OCI-LY1 (cell line): ENCODE results near the gene GABRG3.

Source experiments
- H2AFZ ChIP-seq: fragments of 200-600 bp; sonication (generic), shearing (Covaris generic); 2 replicates; pipeline ENCODE4 v1.6.0; 2014; ENCODE audit warnings: antibody characterized with exemption, mild to moderate bottlenecking, low read length
- H3F3A ChIP-seq: fragments of 200-600 bp; sonication (generic), shearing (Covaris generic); 2 replicates; pipeline ENCODE4 v1.6.0; 2014; ENCODE audit warnings: mild to moderate bottlenecking, antibody characterized with exemption, low read length, moderate library complexity; ENCODE audit not compliant: insufficient read depth
- H3K27ac ChIP-seq: fragments of 200-600 bp; sonication (generic); 2 replicates; pipeline ENCODE4 v1.5.1; 2014; ENCODE audit warnings: low read length, mixed run types, mild to moderate bottlenecking, low read depth; ENCODE audit not compliant: poor library complexity, severe bottlenecking
- H3K27me3 ChIP-seq: fragments of 200-600 bp; sonication (generic); 2 replicates; pipeline ENCODE4 v1.6.0; 2014; ENCODE audit warnings: antibody characterized with exemption, mild to moderate bottlenecking, low read length, moderate library complexity; ENCODE audit not compliant: insufficient read depth
- H3K36me3 ChIP-seq: fragments of 200-600 bp; sonication (generic); 2 replicates; pipeline ENCODE4 v1.6.1; 2014; ENCODE audit warnings: mild to moderate bottlenecking, antibody characterized with exemption, low read length, moderate library complexity, mixed read lengths; ENCODE audit not compliant: insufficient read depth
- H3K4me1 ChIP-seq: fragments of 200-600 bp; sonication (generic); 2 replicates; pipeline ENCODE4 v1.5.1; 2014; ENCODE audit warnings: mild to moderate bottlenecking, low read length, moderate library complexity; ENCODE audit not compliant: insufficient read depth, severe bottlenecking
- H3K4me2 ChIP-seq: fragments of 200-600 bp; sonication (generic), shearing (Covaris generic); 2 replicates; pipeline ENCODE4 v1.6.1; 2014; ENCODE audit warnings: low read length
- H3K4me3 ChIP-seq: fragments of 200-600 bp; sonication (generic); 2 replicates; pipeline ENCODE4 v1.5.1; 2014; ENCODE audit warnings: low read length, low read depth, mild to moderate bottlenecking, mixed read lengths; ENCODE audit not compliant: poor library complexity, severe bottlenecking
- H3K79me2 ChIP-seq: fragments of 200-600 bp; shearing (Covaris generic); 2 replicates; pipeline ENCODE4 v1.6.1; 2016; ENCODE audit warnings: mixed run types, low read length, mixed read lengths; ENCODE audit not compliant: insufficient read depth
- H3K9ac ChIP-seq: fragments of 200-600 bp; sonication (generic), shearing (Covaris generic); 2 replicates; pipeline ENCODE4 v1.6.1; 2014; ENCODE audit warnings: mild to moderate bottlenecking, low read length, mixed read lengths
- H3K9me2 ChIP-seq: fragments of 200-600 bp; sonication (generic), shearing (Covaris generic); 2 replicates; pipeline ENCODE4 v1.6.1; 2014; ENCODE audit warnings: low read depth, mild to moderate bottlenecking, low read length, mixed read lengths
- H3K9me3 ChIP-seq: fragments of 200-600 bp; shearing (Covaris generic); 2 replicates; pipeline ENCODE4 v1.6.1; 2014; ENCODE audit warnings: low read length, mixed read lengths
- H4K20me1 ChIP-seq: fragments of 200-600 bp; sonication (generic), shearing (Covaris generic); 2 replicates; pipeline ENCODE4 v1.6.0; 2016; ENCODE audit warnings: mild to moderate bottlenecking, low read length; ENCODE audit not compliant: insufficient read depth
- CTCF ChIP-seq: fragments of 200-600 bp; sonication (generic), shearing (Covaris generic); IDR thresholded peaks from 2 replicates; pipeline ENCODE4 v1.5.1; 2017; ENCODE audit warnings: mild to moderate bottlenecking, antibody characterized with exemption, low read length, moderate library complexity, mixed read lengths
- EZH2 ChIP-seq: fragments of 200-600 bp; sonication (generic), shearing (Covaris generic); IDR thresholded peaks from 2 replicates; pipeline ENCODE4 v1.8.0; 2017; ENCODE audit warnings: borderline replicate concordance, mixed run types, mild to moderate bottlenecking, antibody characterized with exemption, low read length, moderate library complexity, mixed read lengths

Gene GABRG3

GRCh38 chr15:27498700-27499099 is 527.7 kb downstream of the GABRG3 start:
- no peaks in the 10 kb centered on the region for H3K79me2 ChIP-seq
- no peak for TF ChIP-seq CTCF
- TF ChIP-seq EZH2: no peak
- H4K20me1 ChIP-seq: no peaks in the 10 kb centered on the region
- H3K9me3 ChIP-seq: no peaks in the 10 kb centered on the region
- no peaks in the 10 kb centered on the region for H3K9me2 ChIP-seq
- H3K4me2 ChIP-seq: no peak overlapping the region
- no peaks in the 10 kb centered on the region for H3F3A ChIP-seq
- H3K27me3 ChIP-seq: no peaks in the 10 kb centered on the region
- H2AFZ ChIP-seq: no peak overlapping the region
- H3K9ac ChIP-seq: no peak overlapping the region
- H3K4me1 ChIP-seq: no peaks in the 10 kb centered on the region
- no peaks in the 10 kb centered on the region for H3K36me3 ChIP-seq
- H3K27ac ChIP-seq: no peak overlapping the region
- no peak overlapping the region for H3K4me3 ChIP-seq

DNA sequence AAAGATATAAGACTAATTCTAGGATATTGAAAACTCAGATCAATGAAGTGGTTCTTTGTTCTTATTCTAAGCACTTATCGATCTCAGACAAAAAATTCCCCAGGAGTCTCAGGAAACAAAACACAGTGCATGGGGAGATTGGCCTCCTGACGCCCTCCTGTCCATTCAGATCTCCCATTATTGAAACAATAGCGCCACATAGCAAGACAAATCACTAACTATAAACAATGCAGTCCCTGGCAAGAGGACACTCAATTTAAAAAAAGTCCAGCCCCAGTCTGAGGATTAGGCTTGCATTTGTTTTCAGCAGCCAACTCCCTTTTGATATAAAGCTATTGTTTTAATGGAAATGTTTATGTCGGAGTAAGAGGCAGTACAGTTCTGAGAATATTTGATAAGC is 528.2 kb downstream of the GABRG3 start:
- Histone ChIP-seq H3K79me2 (no peaks in the 10 kb centered on the region), H3K9ac (no peak overlapping the region), H3K9me2 (no peaks in the 10 kb centered on the region), H3K36me3 (no peaks in the 10 kb centered on the region), H3K4me2 (no peak overlapping the region), H3F3A (no peaks in the 10 kb centered on the region), H3K9me3 (no peaks in the 10 kb centered on the region), H2AFZ (no peak overlapping the region), H3K27me3 (no peaks in the 10 kb centered on the region), H3K4me3 (no peak overlapping the region), H3K4me1 (no peaks in the 10 kb centered on the region), H4K20me1 (no peaks in the 10 kb centered on the region), H3K27ac (no peak overlapping the region)
- TF ChIP-seq CTCF (no peak), EZH2 (no peak)

DNA sequence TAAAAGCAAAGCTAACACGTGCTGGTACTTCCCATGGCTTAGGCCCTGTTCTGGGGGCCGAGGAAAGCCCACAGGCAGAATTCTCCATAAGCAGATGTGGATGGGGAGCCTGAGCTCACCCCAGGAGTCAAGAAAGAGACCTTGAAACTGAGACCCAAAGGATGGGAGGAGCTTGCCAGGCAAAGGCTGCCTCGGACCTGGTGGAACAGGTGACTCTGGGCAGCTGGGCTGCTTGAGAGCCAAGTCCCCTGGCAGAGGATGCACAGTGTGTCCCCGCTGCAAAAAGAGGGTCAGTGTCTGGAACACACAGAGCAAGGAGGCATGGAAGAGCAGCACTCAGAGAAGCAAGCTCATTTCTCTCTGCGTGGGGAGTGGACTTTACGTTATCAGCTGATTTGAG is 528.7 kb downstream of the GABRG3 start:
- H3F3A ChIP-seq: no peaks in the 10 kb centered on the region
- no peak for TF ChIP-seq CTCF
- no peak for TF ChIP-seq EZH2
- H3K4me3 ChIP-seq: no peak overlapping the region
- no peak overlapping the region for H3K27ac ChIP-seq
- H3K36me3 ChIP-seq: no peaks in the 10 kb centered on the region
- no peak overlapping the region for H3K4me2 ChIP-seq
- no peaks in the 10 kb centered on the region for H4K20me1 ChIP-seq
- no peaks in the 10 kb centered on the region for H3K79me2 ChIP-seq
- H3K9ac ChIP-seq: no peak overlapping the region
- H3K9me2 ChIP-seq: no peaks in the 10 kb centered on the region
- H3K9me3 ChIP-seq: no peaks in the 10 kb centered on the region
- H3K27me3 ChIP-seq: no peaks in the 10 kb centered on the region
- H2AFZ ChIP-seq: no peak overlapping the region
- no peaks in the 10 kb centered on the region for H3K4me1 ChIP-seq
